Ascending aorta (tissue), 2 donors: ENCODE results near the gene C3orf18. TPM values are rescaled to one million over a fixed set of nuclear protein-coding genes. Genes with fewer than 3 reads are reported as not detected.
A peak's percentile ranks its signal among the peaks of the same experiment; 100 is the strongest.

Experiments
- DNase-seq, 2 donors: peaks; one replicate each; pipeline ENCODE4 v3.0.0-alpha.2; 2019; ENCODE audit warnings: low spot score in 2 of 2
- H3K27ac ChIP-seq, 2 donors: fragments of 200-600 bp; sonication (generic); one replicate each; pipeline ENCODE4 v1.5.1; 2016 to 2017; ENCODE audit warnings: mild to moderate bottlenecking in 1 of 2
- H3K27me3 ChIP-seq: fragments of 200-600 bp; sonication (generic); one replicate; pipeline ENCODE4 v1.5.1; 2017
- H3K36me3 ChIP-seq, 2 donors: fragments of 200-600 bp; sonication (generic); one replicate each; pipeline ENCODE4 v1.5.1; 2016
- H3K4me1 ChIP-seq, 2 donors: fragments of 200-600 bp; sonication (generic); one replicate each; pipeline ENCODE4 v1.5.1; 2016 to 2017; ENCODE audit warnings: mild to moderate bottlenecking in 1 of 2
- H3K4me3 ChIP-seq, 2 donors: fragments of 200-600 bp; sonication (generic); one replicate each; pipeline ENCODE4 v1.5.1; 2016 to 2017; ENCODE audit warnings: mild to moderate bottlenecking in 1 of 2
- H3K9me3 ChIP-seq, 2 donors: fragments of 200-600 bp; sonication (generic); one replicate each; pipeline ENCODE4 v1.5.1; 2016
- intact Hi-C: fragments of 100-400 bp; cut with DNase I; formaldehyde crosslinking; loops from one replicate; pipeline ENCODE4 v1.15.1; 2023
- total RNA-seq: library from RNA; depleted of rRNA; stranded (reverse); fragments of >200 nt; gene quantifications from one replicate; pipeline ENCODE4 v1.1.0, GENCODE V29; 2016
- TF ChIP-seq, protein P1 (sequence below), 3 experiments: fragments of 200-600 bp in 2 of 3; fragments of 450-650 bp in 1 of 3; sonication (generic) in 2 of 3; IDR thresholded peaks; one replicate each; pipeline ENCODE4 v1.5.1; 2016 to 2019; ENCODE audit warnings: antibody characterized with exemption in 3 of 3, mild to moderate bottlenecking in 1 of 3, moderate library complexity in 1 of 3

The C3orf18 gene
- total RNA-seq, 1 donor from 2014 or later = 29.5 TPM

DNA sequence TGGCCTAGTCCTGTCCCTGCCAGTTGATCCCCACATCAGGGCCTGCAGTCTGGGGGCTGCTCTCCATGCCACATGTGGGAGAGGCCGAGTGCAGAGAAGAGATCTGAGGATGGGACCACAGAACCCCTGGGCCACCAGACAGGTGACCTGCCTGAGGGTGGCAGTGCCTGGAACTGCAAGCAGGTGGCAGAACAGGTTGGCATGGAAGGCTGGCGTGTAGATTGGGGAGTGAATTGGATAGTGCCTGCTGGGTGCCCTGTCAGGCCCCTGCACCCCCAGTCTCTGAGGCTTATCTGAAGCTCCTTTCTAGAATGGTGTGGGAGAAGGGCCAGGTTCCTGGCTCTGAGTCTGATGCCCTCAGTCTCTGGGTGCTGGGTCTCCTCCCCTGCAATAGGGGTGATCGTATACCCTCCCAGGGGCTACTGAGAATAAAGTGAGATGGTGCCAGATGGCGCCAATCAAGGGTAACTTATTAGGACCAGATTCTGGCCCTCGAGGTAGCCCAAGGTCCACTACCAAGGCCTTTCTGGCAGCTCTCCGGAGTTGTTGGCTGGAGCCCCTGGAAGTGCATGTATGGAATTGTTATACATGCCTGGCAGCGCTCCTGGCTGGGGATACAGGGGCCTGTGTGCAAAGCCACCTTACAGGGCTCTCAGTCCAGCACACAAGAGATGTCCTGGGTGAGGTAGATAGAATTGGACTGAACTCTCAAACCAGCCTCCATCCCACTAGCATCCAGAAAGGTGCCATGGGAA lies 15.7 kb downstream of the C3orf18 start:
- H3K27me3 ChIP-seq = no peaks in the 10 kb centered on the region
- no peak overlapping the region for H3K4me3 ChIP-seq
- intact Hi-C loops = no loop called here
- no peak for DNase-seq
- H3K9me3 ChIP-seq = no peaks in the 10 kb centered on the region
- no peak overlapping the region for H3K27ac ChIP-seq
- no peaks in the 10 kb centered on the region for H3K36me3 ChIP-seq
- TF ChIP-seq, protein P1, sequence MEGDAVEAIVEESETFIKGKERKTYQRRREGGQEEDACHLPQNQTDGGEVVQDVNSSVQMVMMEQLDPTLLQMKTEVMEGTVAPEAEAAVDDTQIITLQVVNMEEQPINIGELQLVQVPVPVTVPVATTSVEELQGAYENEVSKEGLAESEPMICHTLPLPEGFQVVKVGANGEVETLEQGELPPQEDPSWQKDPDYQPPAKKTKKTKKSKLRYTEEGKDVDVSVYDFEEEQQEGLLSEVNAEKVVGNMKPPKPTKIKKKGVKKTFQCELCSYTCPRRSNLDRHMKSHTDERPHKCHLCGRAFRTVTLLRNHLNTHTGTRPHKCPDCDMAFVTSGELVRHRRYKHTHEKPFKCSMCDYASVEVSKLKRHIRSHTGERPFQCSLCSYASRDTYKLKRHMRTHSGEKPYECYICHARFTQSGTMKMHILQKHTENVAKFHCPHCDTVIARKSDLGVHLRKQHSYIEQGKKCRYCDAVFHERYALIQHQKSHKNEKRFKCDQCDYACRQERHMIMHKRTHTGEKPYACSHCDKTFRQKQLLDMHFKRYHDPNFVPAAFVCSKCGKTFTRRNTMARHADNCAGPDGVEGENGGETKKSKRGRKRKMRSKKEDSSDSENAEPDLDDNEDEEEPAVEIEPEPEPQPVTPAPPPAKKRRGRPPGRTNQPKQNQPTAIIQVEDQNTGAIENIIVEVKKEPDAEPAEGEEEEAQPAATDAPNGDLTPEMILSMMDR (IDR thresholded peaks at IDR 0.05) = no peak
- no peaks in the 10 kb centered on the region for H3K4me1 ChIP-seq

GRCh38 chr3:50551054-50551659 lies 16.4 kb downstream of the C3orf18 start:
- no peak overlapping the region for H3K4me3 ChIP-seq
- H3K4me1 ChIP-seq = no peaks in the 10 kb centered on the region
- TF ChIP-seq, protein P1 (IDR thresholded peaks at IDR 0.05) = no peak
- no peaks in the 10 kb centered on the region for H3K36me3 ChIP-seq
- no peak for DNase-seq
- intact Hi-C loops = no loop called here
- no peak overlapping the region for H3K27ac ChIP-seq
- H3K27me3 ChIP-seq = no peaks in the 10 kb centered on the region
- H3K9me3 ChIP-seq = no peaks in the 10 kb centered on the region

- no peak overlapping the region for H3K4me3 ChIP-seq
- intact Hi-C loops = no loop called here
- DNase-seq = no peak
- no peaks in the 10 kb centered on the region for H3K36me3 ChIP-seq
- TF ChIP-seq, protein P1 (IDR thresholded peaks at IDR 0.05) = peak; percentile 51 to 78 (median 67)
- H3K27ac ChIP-seq = no peak overlapping the region
- no peaks in the 10 kb centered on the region for H3K4me1 ChIP-seq
- no peaks in the 10 kb centered on the region for H3K27me3 ChIP-seq
- no peaks in the 10 kb centered on the region for H3K9me3 ChIP-seq
Observed at GRCh38 chr3:50550079-50550736, 17.3 kb downstream of the C3orf18 start.

GRCh38 chr3:50549226-50549625 lies 18.3 kb downstream of the C3orf18 start:
- intact Hi-C loops = no loop called here
- H3K27me3 ChIP-seq = no peaks in the 10 kb centered on the region
- no peak overlapping the region for H3K4me3 ChIP-seq
- H3K36me3 ChIP-seq = no peaks in the 10 kb centered on the region
- no peaks in the 10 kb centered on the region for H3K9me3 ChIP-seq
- H3K27ac ChIP-seq = no peak overlapping the region
- H3K4me1 ChIP-seq = no peaks in the 10 kb centered on the region
- DNase-seq = no peak
- TF ChIP-seq, protein P1 (IDR thresholded peaks at IDR 0.05) = no peak

- Histone ChIP-seq H3K36me3 (no peaks in the 10 kb centered on the region), H3K9me3 (no peaks in the 10 kb centered on the region), H3K27ac (no peak overlapping the region), H3K4me3 (no peak overlapping the region), H3K27me3 (no peaks in the 10 kb centered on the region), H3K4me1 (no peaks in the 10 kb centered on the region)
- intact Hi-C loops = no loop called here
- no peak for DNase-seq
- TF ChIP-seq, protein P1 (IDR thresholded peaks at IDR 0.05) = no peak
Observed at GRCh38 chr3:50545781-50546180, 21.8 kb downstream of the C3orf18 start.
